Type B pancreatic cell (in vitro differentiated cells): ENCODE results near the gene ZC3H4. TPM values are rescaled to one million over a fixed set of nuclear protein-coding genes. Genes with fewer than 3 reads are reported as not detected.
A peak's percentile ranks its signal among the peaks of the same experiment; 100 is the strongest.

Experiments
- DNase-seq: peaks from one replicate; pipeline ENCODE4 v3.0.0; 2021; ENCODE audit warnings: mixed read lengths; ENCODE audit not compliant: unreplicated experiment; ENCODE audit errors: extremely low spot score
- H3K27ac Mint-ChIP-seq: 2 replicates; pipeline ENCODE4 v1.8.0; 2021; ENCODE audit warnings: mild to moderate bottlenecking, mixed read lengths
- H3K27me3 Mint-ChIP-seq: 2 replicates; pipeline ENCODE4 v1.8.0; 2021; ENCODE audit warnings: mixed read lengths
- H3K36me3 Mint-ChIP-seq: 2 replicates; pipeline ENCODE4 v1.8.0; 2021; ENCODE audit warnings: mixed read lengths
- H3K4me1 Mint-ChIP-seq: one replicate; pipeline ENCODE4 v1.8.0; 2021; ENCODE audit warnings: mixed read lengths; ENCODE audit not compliant: unreplicated experiment
- H3K4me3 Mint-ChIP-seq: 2 replicates; pipeline ENCODE4 v1.8.0; 2021; ENCODE audit warnings: mild to moderate bottlenecking, mixed read lengths
- H3K9me3 Mint-ChIP-seq: 2 replicates; pipeline ENCODE4 v1.8.0; 2021; ENCODE audit warnings: mixed read lengths
- CTCF ChIP-seq: fragments of 200-600 bp; sonication (generic); conservative IDR thresholded peaks from 2 replicates; pipeline ENCODE4 v1.5.0; 2021; ENCODE audit warnings: antibody characterized with exemption, mild to moderate bottlenecking
- long read RNA-seq: library from polyadenylated mRNA; unstranded; transcript quantifications from one replicate; pipeline ENCODE4 v2.0.0, GENCODE V29; 2020
- total RNA-seq: library from RNA; stranded (reverse); gene quantifications from 2 replicates; pipeline ENCODE4 v1.2.1, GENCODE V29; 2021; ENCODE audit warnings: low replicate concordance

The ZC3H4 gene
- total RNA-seq, result 59.9 and 71.4 TPM in 2 replicates
- long read RNA-seq, result 0 reads

- peaks cover 6% of the 10 kb centered on the region for H3K27me3 Mint-ChIP-seq
- peaks cover 18% of the 10 kb centered on the region for H3K36me3 Mint-ChIP-seq
- H3K4me1 Mint-ChIP-seq, result peaks cover 29% of the 10 kb centered on the region
- no peaks in the 10 kb centered on the region for H3K9me3 Mint-ChIP-seq
- peak within 1 kb of the TSS; percentile 95 for H3K4me3 Mint-ChIP-seq
- H3K27ac Mint-ChIP-seq, result peak within 1 kb of the TSS; percentile 100
- TF ChIP-seq CTCF, result no peak
- peak; percentile 99 for DNase-seq
Measured at GRCh38 chr19:47112997-47113849, at the start of gene ZC3H4. Gene ZC3H4 (minus strand): TSS chr19:47113776. CDS start chr19:47112584, 1,192 bp downstream.

- DNase-seq, result no peak
- no peak overlapping the region for H3K4me3 Mint-ChIP-seq
- H3K27ac Mint-ChIP-seq, result no peak overlapping the region
- peaks cover 18% of the 10 kb centered on the region for H3K4me1 Mint-ChIP-seq
- peaks cover 10% of the 10 kb centered on the region for H3K36me3 Mint-ChIP-seq
- no peak for TF ChIP-seq CTCF
- no peaks in the 10 kb centered on the region for H3K27me3 Mint-ChIP-seq
- H3K9me3 Mint-ChIP-seq, result no peaks in the 10 kb centered on the region
Measured at GRCh38 chr19:47161876-47162489, 48.4 kb upstream of the ZC3H4 start.

GRCh38 chr19:47158879-47159503, 45.4 kb upstream of the ZC3H4 start:
- H3K27me3 Mint-ChIP-seq, result no peaks in the 10 kb centered on the region
- DNase-seq, result no peak
- H3K27ac Mint-ChIP-seq, result peak overlapping the region; percentile 79
- no peak overlapping the region for H3K4me3 Mint-ChIP-seq
- H3K4me1 Mint-ChIP-seq, result peaks cover 30% of the 10 kb centered on the region
- H3K9me3 Mint-ChIP-seq, result no peaks in the 10 kb centered on the region
- no peak for TF ChIP-seq CTCF
- H3K36me3 Mint-ChIP-seq, result peaks cover 19% of the 10 kb centered on the region

GRCh38 chr19:47158367-47158791, 44.8 kb upstream of the ZC3H4 start:
- Mint-ChIP-seq H3K4me1 (peaks cover 30% of the 10 kb centered on the region), H3K27ac (peak overlapping the region; percentile 79), H3K27me3 (no peaks in the 10 kb centered on the region), H3K4me3 (no peak overlapping the region), H3K9me3 (no peaks in the 10 kb centered on the region), H3K36me3 (peaks cover 19% of the 10 kb centered on the region)
- DNase-seq, result no peak
- no peak for TF ChIP-seq CTCF

- peaks cover 36% of the 10 kb centered on the region for H3K4me1 Mint-ChIP-seq
- DNase-seq, result no peak
- H3K9me3 Mint-ChIP-seq, result no peaks in the 10 kb centered on the region
- H3K27ac Mint-ChIP-seq, result peak overlapping the region; percentile 79
- H3K4me3 Mint-ChIP-seq, result peak overlapping the region; percentile 29
- H3K36me3 Mint-ChIP-seq, result peaks cover 25% of the 10 kb centered on the region
- TF ChIP-seq CTCF, result peak; percentile 70
- no peaks in the 10 kb centered on the region for H3K27me3 Mint-ChIP-seq
Measured at GRCh38 chr19:47157431-47158321, 44.1 kb upstream of the ZC3H4 start.
